H1 (cell line): ENCODE data around the gene DYNLT1. TPM values are rescaled to one million over a fixed set of nuclear protein-coding genes. Genes with fewer than 3 reads are reported as not detected.

ENCODE experiments used
- CTCF ChIA-PET: fragments of 300-600 bp; sonication (Branson Sonifier 250); formaldehyde crosslinking; loops from one replicate; lab custom pipeline; 2021; ENCODE audit not compliant: partially characterized antibody; lab: Charles Lee
- POLR2A ChIA-PET: fragments of 300-600 bp; sonication (Branson Sonifier 250); formaldehyde crosslinking; loops from one replicate; lab custom pipeline; 2021; ENCODE audit warnings: inconsistent platforms; ENCODE audit not compliant: partially characterized antibody; lab: Charles Lee
- DNase-seq, 2 experiments: peaks; one replicate each; pipeline versions ENCODE4 v3.0.0 to v3.0.0-alpha.2; 2010 to 2022; ENCODE audit warnings: low spot score in 2 of 2, low read depth in 1 of 2, mixed read lengths in 1 of 2
- FAIRE-seq: peaks from 2 replicates; lab custom pipeline; 2011; peaks lifted over from hg19 to GRCh38; lab: Jason Lieb, UNC
- H2AFZ ChIP-seq: 2 replicates; pipeline ENCODE4 v1.8.1; 2012; ENCODE audit warnings: low read length, inconsistent platforms
- H2AK5ac ChIP-seq: 2 replicates; pipeline ENCODE4 v1.6.1; 2013; ENCODE audit warnings: low read depth, low read length
- H2BK120ac ChIP-seq: replicated peaks from 2 replicates; pipeline ENCODE3; 2013; ENCODE audit warnings: low read depth, low read length, inconsistent platforms
- H2BK12ac ChIP-seq: 2 replicates; pipeline ENCODE4 v1.6.1; 2013; ENCODE audit warnings: low read depth, low read length
- H2BK15ac ChIP-seq: 2 replicates; pipeline ENCODE4 v1.6.1; 2013; ENCODE audit warnings: low read length
- H2BK20ac ChIP-seq: 2 replicates; pipeline ENCODE4 v1.6.1; 2013; ENCODE audit warnings: low read length
- H2BK5ac ChIP-seq: 2 replicates; pipeline ENCODE4 v1.6.1; 2013; ENCODE audit warnings: low read depth, low read length
- H3K14ac ChIP-seq: 2 replicates; pipeline ENCODE4 v1.6.1; 2013; ENCODE audit warnings: inconsistent platforms; ENCODE audit not compliant: insufficient read length
- H3K18ac ChIP-seq: 2 replicates; pipeline ENCODE4 v1.6.1; 2013; ENCODE audit warnings: low read length; ENCODE audit errors: extremely low read depth
- H3K23ac ChIP-seq: 2 replicates; pipeline ENCODE4 v1.6.1; 2013; ENCODE audit warnings: inconsistent platforms; ENCODE audit not compliant: insufficient read length
- H3K23me2 ChIP-seq: 2 replicates; pipeline ENCODE4 v1.6.1; 2013; ENCODE audit warnings: low read depth, low read length
- H3K27ac ChIP-seq: 2 replicates; pipeline ENCODE4 v1.6.1; 2011; ENCODE audit warnings: low read depth, low read length, inconsistent platforms
- H3K27me3 ChIP-seq, 4 experiments: replicated peaks in 1 of 4; 1 replicate in 1 of 4; 2 replicates in 3 of 4; pipeline versions ENCODE4 v1.6.1 to v1.8.1; 2011 to 2013; ENCODE audit warnings: low read length in 3 of 4, mild to moderate bottlenecking in 3 of 4, inconsistent platforms in 2 of 4, mixed read lengths in 2 of 4, moderate library complexity in 1 of 4; ENCODE audit not compliant: control insufficient read depth in 3 of 4, insufficient read depth in 3 of 4; ENCODE audit errors: extremely low read depth in 1 of 4
- H3K36me3 ChIP-seq, 4 experiments: 2 replicates each; pipeline versions ENCODE4 v1.6.1 to v1.8.1; 2011 to 2013; ENCODE audit warnings: mild to moderate bottlenecking in 4 of 4, low read length in 3 of 4, moderate library complexity in 2 of 4, control low read depth in 1 of 4, inconsistent platforms in 1 of 4; ENCODE audit not compliant: insufficient read depth in 4 of 4, control insufficient read depth in 2 of 4
- H3K4ac ChIP-seq: replicated peaks from 2 replicates; pipeline ENCODE3; 2013; ENCODE audit warnings: low read length, low read depth, mixed read lengths, inconsistent platforms; ENCODE audit not compliant: insufficient read length
- H3K4me1 ChIP-seq, 4 experiments: replicated peaks in 1 of 4; 1 replicate in 1 of 4; 2 replicates in 3 of 4; pipeline versions ENCODE4 v1.6.1 to v1.8.1; 2011 to 2013; ENCODE audit warnings: low read length in 3 of 4, inconsistent platforms in 2 of 4, mixed read lengths in 1 of 4; ENCODE audit not compliant: insufficient read depth in 4 of 4, control insufficient read depth in 3 of 4
- H3K4me2 ChIP-seq, 2 experiments: 2 replicates each; pipeline versions ENCODE4 v1.6.1 to v1.8.1; 2011 to 2013; ENCODE audit warnings: low read depth in 2 of 2, low read length in 2 of 2, control low read depth in 1 of 2, inconsistent platforms in 1 of 2, mild to moderate bottlenecking in 1 of 2; ENCODE audit not compliant: insufficient read depth in 1 of 2
- H3K4me3 ChIP-seq, 4 experiments: fragments of 200-600, 300-600 bp in 1 of 4; sonication (generic), shearing (Covaris generic), sonication (Bioruptor Twin) in 1 of 4; 2 replicates each; pipeline versions ENCODE4 v1.5.1 to v1.8.1; 2011 to 2016; ENCODE audit warnings: low read length in 4 of 4, low read depth in 3 of 4, control low read depth in 2 of 4, inconsistent platforms in 2 of 4, mild to moderate bottlenecking in 2 of 4, mixed read lengths in 1 of 4, moderate library complexity in 1 of 4; ENCODE audit not compliant: insufficient read depth in 2 of 4; ENCODE audit errors: extremely low read depth in 1 of 4
- H3K56ac ChIP-seq: replicated peaks from 2 replicates; pipeline ENCODE3; 2013; ENCODE audit warnings: low read depth, mild to moderate bottlenecking, mixed read lengths, low read length, inconsistent platforms; ENCODE audit not compliant: insufficient read length
- H3K79me1 ChIP-seq: 2 replicates; pipeline ENCODE4 v1.6.1; 2013; ENCODE audit warnings: low read depth, low read length, control low read depth
- H3K79me2 ChIP-seq, 2 experiments: 2 replicates each; pipeline versions ENCODE4 v1.6.1 to v1.8.1; 2012 to 2013; ENCODE audit warnings: low read length in 2 of 2, mild to moderate bottlenecking in 2 of 2, inconsistent platforms in 1 of 2; ENCODE audit not compliant: insufficient read depth in 2 of 2, control insufficient read depth in 1 of 2
- H3K9ac ChIP-seq, 4 experiments: replicated peaks in 1 of 4; 1 replicate in 1 of 4; 2 replicates in 3 of 4; pipeline versions ENCODE4 v1.6.1 to v1.8.1; 2011 to 2013; ENCODE audit warnings: low read depth in 3 of 4, low read length in 3 of 4, control low read depth in 2 of 4, mild to moderate bottlenecking in 2 of 4, moderate library complexity in 2 of 4, inconsistent platforms in 1 of 4; ENCODE audit errors: extremely low read depth in 1 of 4
- H3K9me3 ChIP-seq, 2 experiments: 2 replicates each; pipeline versions ENCODE4 v1.6.1 to v1.8.1; 2012 to 2013; ENCODE audit warnings: mild to moderate bottlenecking in 2 of 2, moderate library complexity in 2 of 2, control low read depth in 1 of 2, inconsistent platforms in 1 of 2, low read depth in 1 of 2, low read length in 1 of 2, mixed read lengths in 1 of 2; ENCODE audit not compliant: insufficient read depth in 2 of 2
- H4K20me1 ChIP-seq, 2 experiments: replicated peaks in 1 of 2; 2 replicates each; pipeline versions ENCODE3 to v1.8.1; 2011 to 2013; ENCODE audit warnings: inconsistent platforms in 2 of 2, low read length in 2 of 2, mild to moderate bottlenecking in 1 of 2; ENCODE audit not compliant: insufficient read depth in 2 of 2, control insufficient read depth in 1 of 2
- H4K5ac ChIP-seq: 2 replicates; pipeline ENCODE4 v1.6.1; 2013; ENCODE audit warnings: low read length, low read depth, mixed read lengths, inconsistent platforms; ENCODE audit not compliant: insufficient read length
- H4K8ac ChIP-seq: 2 replicates; pipeline ENCODE4 v1.8.0; 2013; ENCODE audit warnings: mild to moderate bottlenecking, moderate library complexity, low read length, inconsistent platforms; ENCODE audit not compliant: insufficient read depth; ENCODE audit errors: extremely low read depth
- H4K91ac ChIP-seq: replicated peaks from 2 replicates; pipeline ENCODE3; 2013; ENCODE audit warnings: low read length, mixed read lengths, inconsistent platforms; ENCODE audit not compliant: insufficient read length
- BACH1 ChIP-seq: IDR thresholded peaks from 2 replicates; pipeline ENCODE4 v1.6.1; 2012; ENCODE audit warnings: low read length, improper control_type of control experiment
- JUN ChIP-seq: IDR thresholded peaks from 2 replicates; pipeline ENCODE4 v1.6.1; 2011; ENCODE audit warnings: low read depth, mild to moderate bottlenecking, improper control_type of control experiment, low read length
- KDM1A ChIP-seq: fragments of 200-600, 300-600 bp; sonication (generic); IDR thresholded peaks from 2 replicates; pipeline ENCODE4 v1.7.1; 2016; ENCODE audit warnings: mild to moderate bottlenecking, low read length, borderline replicate concordance
- POLR2AphosphoS5 ChIP-seq: IDR thresholded peaks from 2 replicates; pipeline ENCODE4 v1.6.1; 2011; ENCODE audit warnings: low read depth, low read length
- TAF7 ChIP-seq: optimal IDR thresholded peaks from 2 replicates; pipeline ENCODE3; 2011; ENCODE audit warnings: low read depth, mild to moderate bottlenecking, inconsistent platforms, low read length, moderate library complexity, borderline replicate concordance
- WGBS, 2 experiments: shearing (Covaris generic) in 1 of 2; methylation state at CpG; one replicate each; pipeline versions ENCODE4 v1.1.6 to v1.1.7; 2013 to 2015; ENCODE audit warnings: low lambda C conversion rate in 2 of 2, mixed read lengths in 2 of 2, inconsistent platforms in 1 of 2, low coverage in 1 of 2, missing lambda C conversion rate in 1 of 2; ENCODE audit not compliant: insufficient replicate concordance in 2 of 2, insufficient coverage in 1 of 2, insufficient read length in 1 of 2; ENCODE audit errors: extremely low coverage in 1 of 2, missing lambda C conversion rate in 1 of 2; 5-methylcytosine and 5-hydroxymethylcytosine counted together
- polyA plus RNA-seq, 7 experiments: library from polyadenylated mRNA; depleted of rRNA in 3 of 7; stranded (reverse) in 5 of 7; unstranded in 2 of 7; fragments of >200 nt in 5 of 7; fragments of 200-250 nt in 2 of 7; gene quantifications; 1 replicate in 5 of 7; 2 replicates in 1 of 7; 4 replicates in 1 of 7; pipeline versions ENCODE4 v1.2.1 to v1.2.3, GENCODE V29; 2011 to 2013; ENCODE audit warnings: missing spikeins in 2 of 7, mixed read lengths in 2 of 7
- total RNA-seq: library from RNA; stranded (reverse); fragmentation: NEBNext Ultra II Directional; extraction: Animal tissue kit (Norgen Biotek cat#: 25700); gene quantifications from 2 replicates; pipeline ENCODE4 v1.2.1, GENCODE V29; 2021
- TF ChIP-seq, protein P1 (sequence below): IDR thresholded peaks from 2 replicates; pipeline ENCODE4 v1.6.1; 2012; ENCODE audit warnings: inconsistent platforms
- TF ChIP-seq, protein P2 (sequence below): IDR thresholded peaks from 2 replicates; pipeline ENCODE4 v1.6.1; 2012; ENCODE audit warnings: low read length, inconsistent platforms
- TF ChIP-seq, protein P3 (sequence below): IDR thresholded peaks from 2 replicates; pipeline ENCODE4 v1.6.1; 2011; ENCODE audit warnings: low read depth, mild to moderate bottlenecking, low read length; ENCODE audit not compliant: insufficient read depth
- TF ChIP-seq, protein P4 (sequence below), 3 experiments: IDR thresholded peaks; 1 replicate in 2 of 3; 2 replicates in 1 of 3; pipeline versions ENCODE4 v1.5.1 to v1.6.1; 2011; ENCODE audit warnings: low read length in 3 of 3, mild to moderate bottlenecking in 3 of 3, inconsistent platforms in 2 of 3, low read depth in 1 of 3, moderate library complexity in 1 of 3; ENCODE audit not compliant: insufficient read depth in 1 of 3; ENCODE audit errors: control extremely low read depth in 1 of 3

DYNLT1 gene
- total and polyA plus RNA-seq, 2 of the 8 experiments (the other 6 are each of a cell fraction or from before 2014, with no cell fraction given): 119 to 245 TPM

DNA sequence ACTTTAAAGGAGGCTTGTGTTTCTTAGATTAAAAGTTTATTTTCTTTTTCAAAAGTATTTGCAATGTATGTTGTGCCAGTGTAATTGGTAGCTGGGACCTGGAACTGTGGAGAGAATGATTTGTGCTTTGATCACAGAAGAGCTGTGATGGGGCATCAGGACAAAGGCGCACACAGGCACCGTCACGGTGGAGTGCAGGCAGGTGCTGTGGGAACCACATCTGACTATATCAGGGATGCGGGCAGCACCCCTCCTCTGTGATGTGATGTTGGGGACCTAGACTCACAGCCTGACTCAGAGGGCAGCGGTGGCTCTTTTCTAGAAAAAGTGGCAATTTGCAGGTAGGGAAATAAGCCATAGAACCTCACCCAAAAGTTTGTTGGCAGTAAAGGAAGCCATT is 39.8 kb upstream of the DYNLT1 start:
- Histone ChIP-seq H3K23me2 (no peaks in the 10 kb centered on the region), H3K4me1 (no peaks in the 10 kb centered on the region), H4K8ac (no peak overlapping the region), H3K9ac (no peak overlapping the region), H2BK12ac (no peak overlapping the region), H3K4me3 (no peak overlapping the region), H3K36me3 (no peaks in the 10 kb centered on the region), H3K23ac (no peak overlapping the region), H3K9me3 (no peaks in the 10 kb centered on the region), H3K27me3 (no peaks in the 10 kb centered on the region), H3K79me1 (no peaks in the 10 kb centered on the region), H3K4ac (no peak overlapping the region), H3K79me2 (no peaks in the 10 kb centered on the region), H2AFZ (no peak overlapping the region), H2BK15ac (no peak overlapping the region), H4K91ac (no peak overlapping the region), H2BK20ac (no peak overlapping the region), H3K27ac (no peak overlapping the region), H4K20me1 (no peaks in the 10 kb centered on the region), H2BK5ac (no peak overlapping the region), H3K56ac (no peak overlapping the region), H3K14ac (no peak overlapping the region), H2AK5ac (no peak overlapping the region), H4K5ac (no peak overlapping the region), H3K4me2 (no peak overlapping the region), H3K18ac (no peak overlapping the region), H2BK120ac (no peak overlapping the region)
- CTCF ChIA-PET: interaction anchor here (0.7 to 2.9 kb wide), 3 partner anchors 23 to 322 kb away, joined by 3 to 17 read pairs (median 3); no protein-coding TSS in a partner anchor
- FAIRE-seq (no peak), DNase-seq (no peak)
- POLR2A ChIA-PET: interaction anchor here (0.9 to 1.4 kb wide), 2 partner anchors 40 to 73 kb away, joined by 3 read pairs; partner anchors contain the start of gene DYNLT1
- WGBS, 2 experiments: 93% methylated on average over 5 of the region's 5 CpGs; no CpG with 5 or more reads in 1 of the 2 experiments
- no peak for TF ChIP-seq KDM1A
- TF ChIP-seq, protein P1, sequence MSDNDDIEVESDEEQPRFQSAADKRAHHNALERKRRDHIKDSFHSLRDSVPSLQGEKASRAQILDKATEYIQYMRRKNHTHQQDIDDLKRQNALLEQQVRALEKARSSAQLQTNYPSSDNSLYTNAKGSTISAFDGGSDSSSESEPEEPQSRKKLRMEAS: no peak
- TF ChIP-seq, protein P2, sequence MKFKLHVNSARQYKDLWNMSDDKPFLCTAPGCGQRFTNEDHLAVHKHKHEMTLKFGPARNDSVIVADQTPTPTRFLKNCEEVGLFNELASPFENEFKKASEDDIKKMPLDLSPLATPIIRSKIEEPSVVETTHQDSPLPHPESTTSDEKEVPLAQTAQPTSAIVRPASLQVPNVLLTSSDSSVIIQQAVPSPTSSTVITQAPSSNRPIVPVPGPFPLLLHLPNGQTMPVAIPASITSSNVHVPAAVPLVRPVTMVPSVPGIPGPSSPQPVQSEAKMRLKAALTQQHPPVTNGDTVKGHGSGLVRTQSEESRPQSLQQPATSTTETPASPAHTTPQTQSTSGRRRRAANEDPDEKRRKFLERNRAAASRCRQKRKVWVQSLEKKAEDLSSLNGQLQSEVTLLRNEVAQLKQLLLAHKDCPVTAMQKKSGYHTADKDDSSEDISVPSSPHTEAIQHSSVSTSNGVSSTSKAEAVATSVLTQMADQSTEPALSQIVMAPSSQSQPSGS: no peak
- no peak for TF ChIP-seq JUN
- TF ChIP-seq, protein P3, sequence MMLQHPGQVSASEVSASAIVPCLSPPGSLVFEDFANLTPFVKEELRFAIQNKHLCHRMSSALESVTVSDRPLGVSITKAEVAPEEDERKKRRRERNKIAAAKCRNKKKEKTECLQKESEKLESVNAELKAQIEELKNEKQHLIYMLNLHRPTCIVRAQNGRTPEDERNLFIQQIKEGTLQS: no peak
- TF ChIP-seq BACH1: no peak
- TF ChIP-seq, protein P4, sequence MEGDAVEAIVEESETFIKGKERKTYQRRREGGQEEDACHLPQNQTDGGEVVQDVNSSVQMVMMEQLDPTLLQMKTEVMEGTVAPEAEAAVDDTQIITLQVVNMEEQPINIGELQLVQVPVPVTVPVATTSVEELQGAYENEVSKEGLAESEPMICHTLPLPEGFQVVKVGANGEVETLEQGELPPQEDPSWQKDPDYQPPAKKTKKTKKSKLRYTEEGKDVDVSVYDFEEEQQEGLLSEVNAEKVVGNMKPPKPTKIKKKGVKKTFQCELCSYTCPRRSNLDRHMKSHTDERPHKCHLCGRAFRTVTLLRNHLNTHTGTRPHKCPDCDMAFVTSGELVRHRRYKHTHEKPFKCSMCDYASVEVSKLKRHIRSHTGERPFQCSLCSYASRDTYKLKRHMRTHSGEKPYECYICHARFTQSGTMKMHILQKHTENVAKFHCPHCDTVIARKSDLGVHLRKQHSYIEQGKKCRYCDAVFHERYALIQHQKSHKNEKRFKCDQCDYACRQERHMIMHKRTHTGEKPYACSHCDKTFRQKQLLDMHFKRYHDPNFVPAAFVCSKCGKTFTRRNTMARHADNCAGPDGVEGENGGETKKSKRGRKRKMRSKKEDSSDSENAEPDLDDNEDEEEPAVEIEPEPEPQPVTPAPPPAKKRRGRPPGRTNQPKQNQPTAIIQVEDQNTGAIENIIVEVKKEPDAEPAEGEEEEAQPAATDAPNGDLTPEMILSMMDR (IDR thresholded peaks at IDR 0.05; ENCODE audit: control extremely low read depth in 1 of 3, insufficient read depth in 1 of 3, low read depth in 1 of 3, low read length in 3 of 3): no peak
- no peak for TF ChIP-seq POLR2AphosphoS5
- TF ChIP-seq TAF7: no peak
